NT2/D1 (cell line): ENCODE results near the gene RALGPS2.
A peak's percentile ranks its signal among the peaks of the same experiment; 100 is the strongest.

Source experiments
- DNase-seq: peaks from one replicate; pipeline ENCODE4 v3.0.0-alpha.2; 2011; ENCODE audit warnings: low read depth, low spot score
- H3K27me3 ChIP-seq: 2 replicates; pipeline ENCODE4 v1.6.0; 2011; ENCODE audit warnings: mild to moderate bottlenecking; ENCODE audit not compliant: insufficient read length, insufficient read depth
- H3K36me3 ChIP-seq: 2 replicates; pipeline ENCODE4 v1.6.1; 2011; ENCODE audit warnings: mild to moderate bottlenecking, low read length, mixed read lengths; ENCODE audit not compliant: insufficient read depth, insufficient read length
- H3K4me1 ChIP-seq: 2 replicates; pipeline ENCODE4 v1.5.1; 2011; ENCODE audit not compliant: insufficient read depth, insufficient read length
- H3K4me3 ChIP-seq: 2 replicates; pipeline ENCODE4 v1.5.1; 2011; ENCODE audit warnings: low read depth; ENCODE audit not compliant: insufficient read length
- H3K9ac ChIP-seq: 2 replicates; pipeline ENCODE4 v1.6.0; 2011; ENCODE audit warnings: low read depth; ENCODE audit not compliant: insufficient read length
- H3K9me3 ChIP-seq: 2 replicates; pipeline ENCODE4 v1.5.1; 2011; ENCODE audit warnings: mild to moderate bottlenecking, low read length; ENCODE audit not compliant: insufficient read depth
- SUZ12 ChIP-seq: IDR thresholded peaks from 2 replicates; pipeline ENCODE4 v1.6.1; 2011; ENCODE audit not compliant: insufficient read length, insufficient read depth; ENCODE audit errors: extremely low read depth
- YY1 ChIP-seq: IDR thresholded peaks from 2 replicates; pipeline ENCODE4 v1.6.1; 2011; ENCODE audit not compliant: insufficient read length, insufficient read depth
- ZNF274 ChIP-seq: IDR thresholded peaks from 2 replicates; pipeline ENCODE4 v1.6.1; 2011; ENCODE audit warnings: mild to moderate bottlenecking, low read depth, low read length

RALGPS2 gene

GRCh38 chr1:178806665-178807300 lies 81.7 kb downstream of the RALGPS2 start:
- no peaks in the 10 kb centered on the region for H3K27me3 ChIP-seq
- no peak for DNase-seq
- no peaks in the 10 kb centered on the region for H3K4me1 ChIP-seq
- no peaks in the 10 kb centered on the region for H3K9me3 ChIP-seq
- no peak overlapping the region for H3K4me3 ChIP-seq
- TF ChIP-seq YY1, result no peak
- no peak for TF ChIP-seq SUZ12
- no peak for TF ChIP-seq ZNF274
- peaks cover 8% of the 10 kb centered on the region for H3K36me3 ChIP-seq
- no peak overlapping the region for H3K9ac ChIP-seq

- Histone ChIP-seq H3K9ac (no peak overlapping the region), H3K4me1 (no peaks in the 10 kb centered on the region), H3K27me3 (no peaks in the 10 kb centered on the region), H3K4me3 (no peak overlapping the region), H3K9me3 (no peaks in the 10 kb centered on the region), H3K36me3 (peaks cover 8% of the 10 kb centered on the region)
- no peak for DNase-seq
- no peak for TF ChIP-seq YY1
- TF ChIP-seq ZNF274, result no peak
- TF ChIP-seq SUZ12, result no peak
Measured at GRCh38 chr1:178808529-178808928, 83.5 kb downstream of the RALGPS2 start.

GRCh38 chr1:178810585-178810984 lies 85.5 kb downstream of the RALGPS2 start:
- TF ChIP-seq SUZ12 (no peak), ZNF274 (no peak), YY1 (no peak)
- Histone ChIP-seq H3K27me3 (no peaks in the 10 kb centered on the region), H3K4me1 (no peaks in the 10 kb centered on the region), H3K4me3 (no peak overlapping the region), H3K9ac (no peak overlapping the region), H3K9me3 (no peaks in the 10 kb centered on the region), H3K36me3 (peaks cover 13% of the 10 kb centered on the region)
- DNase-seq, result no peak

GRCh38 chr1:178818416-178818815 lies 93.4 kb downstream of the RALGPS2 start:
- no peak for TF ChIP-seq YY1
- TF ChIP-seq ZNF274, result no peak
- TF ChIP-seq SUZ12, result no peak
- peaks cover 3% of the 10 kb centered on the region for H3K4me1 ChIP-seq
- peaks cover 8% of the 10 kb centered on the region for H3K36me3 ChIP-seq
- no peaks in the 10 kb centered on the region for H3K9me3 ChIP-seq
- H3K4me3 ChIP-seq, result no peak overlapping the region
- no peak overlapping the region for H3K9ac ChIP-seq
- no peak for DNase-seq
- no peaks in the 10 kb centered on the region for H3K27me3 ChIP-seq

- no peak for TF ChIP-seq SUZ12
- TF ChIP-seq YY1, result no peak
- TF ChIP-seq ZNF274, result no peak
- Histone ChIP-seq H3K4me1 (peaks cover 3% of the 10 kb centered on the region), H3K36me3 (peaks cover 8% of the 10 kb centered on the region), H3K4me3 (no peak overlapping the region), H3K9ac (no peak overlapping the region), H3K9me3 (no peaks in the 10 kb centered on the region), H3K27me3 (no peaks in the 10 kb centered on the region)
- DNase-seq, result peak; percentile 23
Measured at GRCh38 chr1:178819123-178819522, 94.1 kb downstream of the RALGPS2 start.

- TF ChIP-seq YY1, result no peak
- TF ChIP-seq SUZ12, result no peak
- no peak for TF ChIP-seq ZNF274
- H3K9ac ChIP-seq, result no peak overlapping the region
- DNase-seq, result no peak
- H3K4me1 ChIP-seq, result peaks cover 3% of the 10 kb centered on the region
- peaks cover 3% of the 10 kb centered on the region for H3K36me3 ChIP-seq
- no peaks in the 10 kb centered on the region for H3K27me3 ChIP-seq
- no peaks in the 10 kb centered on the region; the same call in 1 of the 2 replicates for H3K9me3 ChIP-seq
- H3K4me3 ChIP-seq, result no peak overlapping the region
Measured at GRCh38 chr1:178821134-178821866, 96.3 kb downstream of the RALGPS2 start.

- H3K36me3 ChIP-seq, result peaks cover 3% of the 10 kb centered on the region
- no peaks in the 10 kb centered on the region for H3K27me3 ChIP-seq
- H3K4me3 ChIP-seq, result no peak overlapping the region
- H3K9me3 ChIP-seq, result no peaks in the 10 kb centered on the region; the same call in 1 of the 2 replicates
- TF ChIP-seq YY1, result no peak
- TF ChIP-seq ZNF274, result no peak
- TF ChIP-seq SUZ12, result no peak
- H3K9ac ChIP-seq, result no peak overlapping the region
- no peak for DNase-seq
- no peaks in the 10 kb centered on the region for H3K4me1 ChIP-seq
Measured at GRCh38 chr1:178825167-178825566, 100.1 kb downstream of the RALGPS2 start.
